Activated CD8-positive, alpha-beta memory T cell treated with anti-CD3 and anti-CD28 coated beads, Interleukin-2, amount 10 ng/mL, durations not matched to agents 7 days and 5 days (primary cell): ENCODE measurements around the gene CDK5. TPM values are rescaled to one million over a fixed set of nuclear protein-coding genes. Genes with fewer than 3 reads are reported as not detected.
A peak's percentile ranks its signal among the peaks of the same experiment; 100 is the strongest.

Experiments
- ATAC-seq: fragments of 150-1000 bp; cut with Tn5 transposase; one replicate; pipeline ENCODE4 v1.10.0; 2021; ENCODE audit warnings: moderate library complexity
- CTCF ChIA-PET: fragments of 350-600 bp; sonication (Branson Sonifier 250); formaldehyde crosslinking; loops from one replicate; lab custom pipeline; 2021; ENCODE audit warnings: antibody characterized with exemption; lab: Charles Lee
- DNase-seq: peaks from one replicate; pipeline ENCODE4 v3.0.0-alpha.2; 2020
- H3K27ac Mint-ChIP-seq: one replicate; pipeline ENCODE4 v1.8.0; 2021; ENCODE audit warnings: mild to moderate bottlenecking, mixed read lengths
- H3K27me3 Mint-ChIP-seq: one replicate; pipeline ENCODE4 v1.8.0; 2021; ENCODE audit warnings: mixed read lengths
- H3K36me3 Mint-ChIP-seq: one replicate; pipeline ENCODE4 v1.8.0; 2021; ENCODE audit warnings: mild to moderate bottlenecking, mixed read lengths
- H3K4me1 Mint-ChIP-seq: one replicate; pipeline ENCODE4 v1.8.0; 2021; ENCODE audit warnings: mixed read lengths
- H3K4me3 Mint-ChIP-seq: one replicate; pipeline ENCODE4 v1.8.0; 2021; ENCODE audit warnings: mild to moderate bottlenecking, moderate library complexity, mixed read lengths
- H3K9me3 Mint-ChIP-seq: one replicate; pipeline ENCODE4 v1.8.0; 2022; ENCODE audit warnings: low read depth, mixed read lengths
- total RNA-seq, 2 experiments: library from RNA; stranded (reverse); gene quantifications; one replicate each; pipeline ENCODE4 v1.2.3, GENCODE V29; 2021

CDK5 gene
- 10 to 100 TPM; 18.1 to 24.4 TPM for total RNA-seq

GRCh38 chr7:151057506-151057988 lies at the start of gene CDK5:
TSS of gene CDK5 (minus strand) at chr7:151057897. CDS start at chr7:151057848, 49 bp downstream.
- peaks cover 41% of the 10 kb centered on the region for H3K4me1 Mint-ChIP-seq

GRCh38 chr7:151104411-151105235 lies 46.9 kb upstream of the CDK5 start:
- Mint-ChIP-seq H3K36me3 (no peaks in the 10 kb centered on the region), H3K27ac (no peak overlapping the region), H3K4me1 (no peaks in the 10 kb centered on the region), H3K9me3 (no peaks in the 10 kb centered on the region), H3K4me3 (no peak overlapping the region), H3K27me3 (no peaks in the 10 kb centered on the region)
- ATAC-seq (no peak), DNase-seq (no peak)
- CTCF ChIA-PET = interaction anchor here (1.2 kb wide), 1 partner anchor 206 kb away, joined by 7 read pairs; no protein-coding TSS in a partner anchor

More at GRCh38 chr7:151057506-151057988, at the start of gene CDK5:
- peak; percentile 8 for ATAC-seq
- Mint-ChIP-seq H3K36me3 (no peaks in the 10 kb centered on the region), H3K27me3 (peaks cover under 1% of the 10 kb centered on the region), H3K4me3 (peak within 1 kb of the TSS; percentile 91), H3K27ac (peak within 1 kb of the TSS; percentile 97), H3K9me3 (no peaks in the 10 kb centered on the region)
- CTCF ChIA-PET = interaction anchor here (1.0 to 1.4 kb wide), 2 partner anchors 29 to 95 kb away, joined by 3 to 6 read pairs; partner anchors contain the start of gene ABCB8
- DNase-seq = peak; percentile 57

- Mint-ChIP-seq H3K4me1 (no peaks in the 10 kb centered on the region), H3K36me3 (no peaks in the 10 kb centered on the region), H3K27me3 (no peaks in the 10 kb centered on the region), H3K9me3 (no peaks in the 10 kb centered on the region), H3K4me3 (no peak overlapping the region), H3K27ac (no peak overlapping the region)
- ATAC-seq (no peak), DNase-seq (no peak)
- CTCF ChIA-PET = interaction anchor here (1.6 kb wide), 1 partner anchor 20 kb away, joined by 6 read pairs; no protein-coding TSS in a partner anchor
Measured at GRCh38 chr7:151103973-151104372, 46.3 kb upstream of the CDK5 start.

GRCh38 chr7:151102991-151103390 lies 45.3 kb upstream of the CDK5 start:
- no peak for ATAC-seq
- Mint-ChIP-seq H3K27ac (no peak overlapping the region), H3K27me3 (no peaks in the 10 kb centered on the region), H3K9me3 (no peaks in the 10 kb centered on the region), H3K36me3 (no peaks in the 10 kb centered on the region), H3K4me1 (no peaks in the 10 kb centered on the region), H3K4me3 (no peak overlapping the region)
- CTCF ChIA-PET = interaction anchor here (1.6 kb wide), 1 partner anchor 21 kb away, joined by 6 read pairs; no protein-coding TSS in a partner anchor
- no peak for DNase-seq

- no peaks in the 10 kb centered on the region for H3K9me3 Mint-ChIP-seq
- H3K36me3 Mint-ChIP-seq = no peaks in the 10 kb centered on the region
- H3K27ac Mint-ChIP-seq = no peak overlapping the region
- DNase-seq (no peak), ATAC-seq (no peak)
- CTCF ChIA-PET = no interaction called here
- no peak overlapping the region for H3K4me3 Mint-ChIP-seq
- H3K4me1 Mint-ChIP-seq = no peaks in the 10 kb centered on the region
- no peaks in the 10 kb centered on the region for H3K27me3 Mint-ChIP-seq
Measured at GRCh38 chr7:151101621-151102396, 44.1 kb upstream of the CDK5 start.

GRCh38 chr7:151100921-151101320 lies 43.2 kb upstream of the CDK5 start:
- H3K9me3 Mint-ChIP-seq = no peaks in the 10 kb centered on the region
- CTCF ChIA-PET = interaction anchor here (1.0 kb wide), 1 partner anchor 23 kb away, joined by 3 read pairs; no protein-coding TSS in a partner anchor
- H3K4me3 Mint-ChIP-seq = no peak overlapping the region
- H3K4me1 Mint-ChIP-seq = no peaks in the 10 kb centered on the region
- ATAC-seq (no peak), DNase-seq (no peak)
- no peaks in the 10 kb centered on the region for H3K36me3 Mint-ChIP-seq
- H3K27ac Mint-ChIP-seq = no peak overlapping the region
- H3K27me3 Mint-ChIP-seq = no peaks in the 10 kb centered on the region

- H3K27ac Mint-ChIP-seq = no peak overlapping the region
- no peaks in the 10 kb centered on the region for H3K4me1 Mint-ChIP-seq
- H3K4me3 Mint-ChIP-seq = no peak overlapping the region
- no peak for DNase-seq
- CTCF ChIA-PET = no interaction called here
- ATAC-seq = no peak
- no peaks in the 10 kb centered on the region for H3K27me3 Mint-ChIP-seq
- H3K9me3 Mint-ChIP-seq = no peaks in the 10 kb centered on the region
- no peaks in the 10 kb centered on the region for H3K36me3 Mint-ChIP-seq
Measured at GRCh38 chr7:151099486-151100211, 42.0 kb upstream of the CDK5 start.

- CTCF ChIA-PET = interaction anchor here (1.7 to 10.1 kb wide), 2 partner anchors 14 to 219 kb away, joined by 3 to 69 read pairs; no protein-coding TSS in a partner anchor
- ATAC-seq (no peak), DNase-seq (no peak)
- H3K27ac Mint-ChIP-seq = no peak overlapping the region
- no peaks in the 10 kb centered on the region for H3K27me3 Mint-ChIP-seq
- H3K4me3 Mint-ChIP-seq = no peak overlapping the region
- H3K9me3 Mint-ChIP-seq = no peaks in the 10 kb centered on the region
- no peaks in the 10 kb centered on the region for H3K36me3 Mint-ChIP-seq
- H3K4me1 Mint-ChIP-seq = no peaks in the 10 kb centered on the region
Measured at GRCh38 chr7:151095828-151096475, 38.3 kb upstream of the CDK5 start.

GRCh38 chr7:151095123-151095797 lies 37.6 kb upstream of the CDK5 start:
- Mint-ChIP-seq H3K27ac (no peak overlapping the region), H3K4me3 (no peak overlapping the region), H3K27me3 (no peaks in the 10 kb centered on the region), H3K9me3 (no peaks in the 10 kb centered on the region), H3K36me3 (no peaks in the 10 kb centered on the region), H3K4me1 (no peaks in the 10 kb centered on the region)
- ATAC-seq = no peak
- CTCF ChIA-PET = interaction anchor here (1.1 to 10.1 kb wide), 3 partner anchors 15 to 219 kb away, joined by 3 to 69 read pairs (median 3); no protein-coding TSS in a partner anchor
- DNase-seq = no peak

GRCh38 chr7:151094675-151095074 lies 37.0 kb upstream of the CDK5 start:
- Mint-ChIP-seq H3K4me1 (no peaks in the 10 kb centered on the region), H3K27me3 (no peaks in the 10 kb centered on the region), H3K36me3 (no peaks in the 10 kb centered on the region), H3K4me3 (no peak overlapping the region), H3K27ac (no peak overlapping the region), H3K9me3 (no peaks in the 10 kb centered on the region)
- CTCF ChIA-PET = interaction anchor here (0.6 to 10.1 kb wide), 4 partner anchors 16 to 218 kb away, joined by 3 to 69 read pairs (median 4); no protein-coding TSS in a partner anchor
- no peak for ATAC-seq
- DNase-seq = no peak

- no peaks in the 10 kb centered on the region for H3K36me3 Mint-ChIP-seq
- no peak overlapping the region for H3K27ac Mint-ChIP-seq
- H3K4me1 Mint-ChIP-seq = peaks cover 2% of the 10 kb centered on the region
- no peaks in the 10 kb centered on the region for H3K27me3 Mint-ChIP-seq
- DNase-seq (no peak), ATAC-seq (no peak)
- no peaks in the 10 kb centered on the region for H3K9me3 Mint-ChIP-seq
- CTCF ChIA-PET = interaction anchor here (1.1 to 10.1 kb wide), 2 partner anchors 16 to 195 kb away, joined by 3 to 69 read pairs; no protein-coding TSS in a partner anchor
- H3K4me3 Mint-ChIP-seq = no peak overlapping the region
Measured at GRCh38 chr7:151093748-151094147, 36.1 kb upstream of the CDK5 start.

GRCh38 chr7:151091988-151092387 lies 34.3 kb upstream of the CDK5 start:
- no peak for DNase-seq
- CTCF ChIA-PET = interaction anchor here (10.1 kb wide), 1 partner anchor 18 kb away, joined by 69 read pairs; no protein-coding TSS in a partner anchor
- no peak overlapping the region for H3K27ac Mint-ChIP-seq
- no peaks in the 10 kb centered on the region for H3K36me3 Mint-ChIP-seq
- peaks cover 9% of the 10 kb centered on the region for H3K4me1 Mint-ChIP-seq
- H3K27me3 Mint-ChIP-seq = peaks cover 5% of the 10 kb centered on the region
- ATAC-seq = no peak
- no peak overlapping the region for H3K4me3 Mint-ChIP-seq
- no peaks in the 10 kb centered on the region for H3K9me3 Mint-ChIP-seq
